ENCODE data around the gene PTCD3. TPM values are rescaled to one million over a fixed set of nuclear protein-coding genes. Genes with fewer than 3 reads are reported as not detected.

PTCD3 gene
- total and polyA plus RNA-seq, 12 donors, result 30.2 to 232 (median 155) TPM

DNA sequence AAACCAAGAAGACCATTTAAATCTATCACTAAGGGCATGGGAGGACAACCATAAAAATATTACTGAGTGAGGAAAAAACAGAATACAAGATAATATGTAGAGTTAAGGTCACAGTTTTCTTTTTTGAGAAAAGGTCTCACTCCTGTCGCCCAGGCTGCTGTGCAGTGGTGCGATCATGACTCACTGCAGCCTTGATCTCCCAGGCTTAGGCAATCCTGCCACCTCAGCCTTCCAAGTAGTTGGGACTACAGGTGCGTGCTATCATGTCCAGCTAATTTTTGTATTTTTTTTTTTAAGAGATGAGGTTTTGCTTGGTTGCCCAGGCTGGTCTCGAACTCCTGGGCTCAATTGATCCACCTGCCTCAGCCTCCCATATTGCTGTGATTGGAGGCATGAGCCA, 24.3 kb upstream of the PTCD3 start:
- Histone ChIP-seq H3K4me3 (no peak overlapping the region), H3K27ac (no peak overlapping the region), H3K27me3 (no peaks in the 10 kb centered on the region), H3K9me3 (no peaks in the 10 kb centered on the region), H3K4me1 (peaks cover 0 to 22% (median 12%) of the 10 kb centered on the region in 9 donors), H3K36me3 (peaks cover 0 to 80% (median 23%) of the 10 kb centered on the region in 9 donors)
- intact Hi-C loops (cut with DNase I), result loop anchor here in 6 of 10 donors (2.0 to 10.0 kb wide), 4 partner anchors 255 to 457 kb away; no protein-coding TSS in a partner anchor
- TF ChIP-seq, protein P1, sequence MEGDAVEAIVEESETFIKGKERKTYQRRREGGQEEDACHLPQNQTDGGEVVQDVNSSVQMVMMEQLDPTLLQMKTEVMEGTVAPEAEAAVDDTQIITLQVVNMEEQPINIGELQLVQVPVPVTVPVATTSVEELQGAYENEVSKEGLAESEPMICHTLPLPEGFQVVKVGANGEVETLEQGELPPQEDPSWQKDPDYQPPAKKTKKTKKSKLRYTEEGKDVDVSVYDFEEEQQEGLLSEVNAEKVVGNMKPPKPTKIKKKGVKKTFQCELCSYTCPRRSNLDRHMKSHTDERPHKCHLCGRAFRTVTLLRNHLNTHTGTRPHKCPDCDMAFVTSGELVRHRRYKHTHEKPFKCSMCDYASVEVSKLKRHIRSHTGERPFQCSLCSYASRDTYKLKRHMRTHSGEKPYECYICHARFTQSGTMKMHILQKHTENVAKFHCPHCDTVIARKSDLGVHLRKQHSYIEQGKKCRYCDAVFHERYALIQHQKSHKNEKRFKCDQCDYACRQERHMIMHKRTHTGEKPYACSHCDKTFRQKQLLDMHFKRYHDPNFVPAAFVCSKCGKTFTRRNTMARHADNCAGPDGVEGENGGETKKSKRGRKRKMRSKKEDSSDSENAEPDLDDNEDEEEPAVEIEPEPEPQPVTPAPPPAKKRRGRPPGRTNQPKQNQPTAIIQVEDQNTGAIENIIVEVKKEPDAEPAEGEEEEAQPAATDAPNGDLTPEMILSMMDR (IDR thresholded peaks at IDR 0.05), result no peak
- DNase-seq (no peak), ATAC-seq (no peak)
- WGBS, 2 donors, result 94 to 97% methylated on average over 4 of the region's 4 CpGs

DNA sequence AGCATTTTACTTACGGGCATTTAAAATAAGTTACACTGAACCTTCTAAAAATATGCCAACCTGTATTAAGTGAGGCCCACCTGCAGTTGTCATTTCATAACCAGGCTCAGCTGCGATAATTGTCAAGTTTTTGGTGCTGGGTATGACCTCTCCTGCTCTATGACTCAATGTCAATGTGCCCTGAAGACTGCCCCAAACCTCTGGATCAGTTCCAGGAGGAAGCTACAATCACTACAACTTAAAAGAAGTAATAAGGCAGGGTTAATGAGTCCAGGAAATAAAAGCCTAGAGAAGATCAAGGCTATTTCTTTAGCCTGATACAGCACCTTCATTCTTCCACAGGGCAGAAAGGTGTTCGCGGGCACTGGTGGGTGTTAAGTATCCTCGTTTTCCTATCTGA, 23.3 kb upstream of the PTCD3 start:
- intact Hi-C loops (cut with DNase I), result loop anchor here in 3 of 10 donors (10.0 kb wide), 3 partner anchors 348 to 458 kb away; no protein-coding TSS in a partner anchor
- Histone ChIP-seq H3K4me1 (peaks cover 0 to 22% (median 12%) of the 10 kb centered on the region in 9 donors), H3K27me3 (no peaks in the 10 kb centered on the region), H3K4me3 (no peak overlapping the region), H3K9me3 (no peaks in the 10 kb centered on the region), H3K27ac (no peak overlapping the region), H3K36me3 (peaks cover 0 to 82% (median 18%) of the 10 kb centered on the region in 9 donors)
- DNase-seq (no peak), ATAC-seq (no peak)
- WGBS, 2 donors, result 89 to 94% methylated on average over 5 of the region's 5 CpGs
- TF ChIP-seq, protein P1 (IDR thresholded peaks at IDR 0.05), result no peak

DNA sequence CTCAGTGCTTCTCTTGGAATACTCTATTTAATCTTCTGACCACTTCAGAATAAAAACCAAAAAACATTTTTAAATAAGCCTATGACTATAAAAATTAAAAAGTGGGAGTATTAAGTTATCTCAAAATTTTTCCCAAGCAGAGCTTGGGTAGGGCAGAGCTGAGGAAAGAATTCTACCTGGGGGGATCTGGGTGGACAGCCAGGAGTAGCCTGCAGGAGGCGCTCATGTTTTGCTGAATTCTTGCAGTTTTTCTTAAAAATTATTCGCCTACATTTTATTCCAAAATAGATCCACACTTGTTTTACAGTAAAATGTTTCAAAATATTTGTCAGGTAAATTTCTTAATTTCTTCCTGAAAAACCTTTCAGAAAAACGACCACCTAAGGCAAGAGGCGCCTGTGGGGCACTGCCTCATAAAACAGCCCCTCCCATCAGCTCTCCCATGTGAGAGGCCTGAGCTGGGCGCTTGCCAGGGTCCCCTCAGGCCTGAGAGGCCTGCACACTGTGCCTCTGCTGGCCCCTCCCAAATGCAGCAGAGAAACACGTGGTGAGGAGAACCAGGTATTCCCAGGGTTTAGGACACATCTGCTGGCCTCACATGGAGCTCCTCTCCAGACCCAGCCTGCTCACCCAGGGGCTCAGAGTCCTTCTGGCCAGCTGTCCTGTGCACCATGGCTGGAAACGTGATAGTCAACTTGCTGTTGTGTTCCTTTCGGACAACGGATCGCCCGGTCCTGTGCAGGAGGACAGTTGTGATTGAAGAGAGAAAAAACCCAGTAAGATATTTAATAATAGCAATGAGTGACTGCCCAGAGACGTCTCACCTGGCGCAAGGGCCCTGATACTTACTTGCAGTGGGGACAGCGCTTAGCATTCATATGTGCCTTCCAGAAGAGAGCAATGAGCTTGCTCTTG, 17.8 kb upstream of the PTCD3 start:
- no peak for ATAC-seq
- no peak for DNase-seq
- no peak overlapping the region for H3K4me3 ChIP-seq
- H3K4me1 ChIP-seq, result no peaks in the 10 kb centered on the region
- H3K27me3 ChIP-seq, result no peaks in the 10 kb centered on the region
- H3K36me3 ChIP-seq, result peaks cover 0 to 89% (median 42%) of the 10 kb centered on the region in 9 donors
- TF ChIP-seq, protein P1 (IDR thresholded peaks at IDR 0.05), result peak in 5 of 9 donors; percentile 14 to 35 (median 23)
- H3K9me3 ChIP-seq, result no peaks in the 10 kb centered on the region
- 81 to 85% methylated on average over 14 of the region's 14 CpGs for WGBS, 2 donors
- no peak overlapping the region for H3K27ac ChIP-seq
- intact Hi-C loops (cut with DNase I), result loop anchor here in 3 of 10 donors (10.0 kb wide), 3 partner anchors 353 to 463 kb away; no protein-coding TSS in a partner anchor

DNA sequence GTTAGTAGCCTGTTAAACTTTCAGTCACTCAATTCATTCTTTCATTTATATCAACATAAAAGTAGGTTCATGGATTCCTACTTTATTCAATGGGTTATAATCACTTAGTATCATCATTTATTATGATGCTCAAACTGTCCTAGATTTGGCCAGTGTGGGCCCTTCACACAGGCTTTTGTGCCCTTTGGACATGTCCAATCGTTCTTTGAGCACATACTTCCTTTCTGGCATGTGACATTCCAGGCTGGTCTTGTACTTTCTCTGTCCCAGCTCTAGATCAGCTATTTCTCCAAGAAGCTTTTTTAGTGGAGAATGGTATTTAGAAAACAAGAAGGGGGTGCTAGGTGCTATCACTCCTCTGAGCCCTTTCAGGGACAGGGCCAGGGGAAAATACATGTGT, 11.8 kb upstream of the PTCD3 start:
- Histone ChIP-seq H3K9me3 (no peaks in the 10 kb centered on the region), H3K4me1 (no peaks in the 10 kb centered on the region), H3K27ac (no peak overlapping the region), H3K4me3 (no peak overlapping the region), H3K27me3 (no peaks in the 10 kb centered on the region), H3K36me3 (peaks cover 0 to 100% (median 33%) of the 10 kb centered on the region in 9 donors)
- intact Hi-C loops (cut with DNase I), result no loop called here
- ATAC-seq, result no peak
- no peak for DNase-seq
- 51 to 57% methylated on average over 1 of the region's 1 CpG for WGBS, 2 donors
- TF ChIP-seq, protein P1 (IDR thresholded peaks at IDR 0.05), result no peak

Measured in heart right ventricle (tissue), 16 donors.